Endothelial cell of umbilical vein (primary cell): ENCODE measurements around the gene DENND1A. TPM values are rescaled to one million over a fixed set of nuclear protein-coding genes. Genes with fewer than 3 reads are reported as not detected.

Source experiments
- BruUV-seq: library from RNA; stranded (reverse); fragments of 400-500 nt; replicated peaks from 2 replicates; lab custom pipeline; 2021; lab: Mats Ljungman, UMichigan
- CTCF ChIA-PET: fragments of 300-600, 350-600 bp; sonication (Branson Sonifier 250); formaldehyde crosslinking; loops from one replicate; lab custom pipeline; 2021; ENCODE audit warnings: antibody characterized with exemption, inconsistent platforms; lab: Charles Lee
- POLR2A ChIA-PET: fragments of 300-600, 350-600 bp; sonication (Branson Sonifier 250); formaldehyde crosslinking; loops from one replicate; lab custom pipeline; 2021; ENCODE audit warnings: antibody characterized with exemption, inconsistent platforms; lab: Charles Lee
- DNase-seq: peaks from one replicate; pipeline ENCODE4 v3.0.0-alpha.2; 2011; ENCODE audit warnings: low read depth, low spot score
- FAIRE-seq: peaks from 2 replicates; lab custom pipeline; 2011; peaks lifted over from hg19 to GRCh38; lab: Jason Lieb, UNC
- H2AFZ ChIP-seq: 2 replicates; pipeline ENCODE4 v1.6.0; 2012; ENCODE audit warnings: low read depth, low read length, control low read depth, inconsistent platforms
- H3K27ac ChIP-seq: 2 replicates; pipeline ENCODE4 v1.5.1; 2011; ENCODE audit warnings: low read depth, mild to moderate bottlenecking, control low read depth, low read length, moderate library complexity; ENCODE audit not compliant: insufficient read depth
- H3K27me3 ChIP-seq, 2 experiments: 2 replicates each; pipeline versions ENCODE4 v1.6.0 to v1.6.1; 2011; ENCODE audit warnings: low read length in 2 of 2, mixed read lengths in 1 of 2; ENCODE audit not compliant: control insufficient read depth in 2 of 2, insufficient read depth in 2 of 2
- H3K36me3 ChIP-seq, 2 experiments: 2 replicates in 1 of 2; 3 replicates in 1 of 2; pipeline ENCODE4 v1.5.1; 2011; ENCODE audit warnings: low read length in 2 of 2, mild to moderate bottlenecking in 1 of 2, moderate library complexity in 1 of 2; ENCODE audit not compliant: control insufficient read depth in 2 of 2, insufficient read depth in 2 of 2; ENCODE audit errors: extremely low read depth in 1 of 2
- H3K4me1 ChIP-seq: 3 replicates; pipeline ENCODE4 v1.5.1; 2011; ENCODE audit warnings: mild to moderate bottlenecking, low read length; ENCODE audit not compliant: control insufficient read depth, insufficient read depth; ENCODE audit errors: extremely low read depth
- H3K4me2 ChIP-seq: 2 replicates; pipeline ENCODE4 v1.6.1; 2011; ENCODE audit warnings: low read length, control low read depth, mixed read lengths; ENCODE audit not compliant: insufficient read depth
- H3K4me3 ChIP-seq, 3 experiments: fragments of 200-600 bp in 1 of 3; sonication (generic), shearing (Covaris generic) in 1 of 3; replicated peaks in 1 of 3; 2 replicates each; pipeline ENCODE4 v1.5.1; 2011 to 2016; ENCODE audit warnings: control low read depth in 3 of 3, low read length in 3 of 3, mild to moderate bottlenecking in 2 of 3, inconsistent platforms in 1 of 3, low read depth in 1 of 3, moderate library complexity in 1 of 3; ENCODE audit not compliant: insufficient read depth in 1 of 3
- H3K79me2 ChIP-seq: 2 replicates; pipeline ENCODE4 v1.6.0; 2012; ENCODE audit warnings: low read length, inconsistent platforms; ENCODE audit not compliant: control insufficient read depth, insufficient read depth
- H3K9ac ChIP-seq: replicated peaks from 2 replicates; pipeline ENCODE3; 2011; ENCODE audit warnings: low read length, control low read depth; ENCODE audit not compliant: insufficient read depth; ENCODE audit errors: extremely low read depth
- H3K9me1 ChIP-seq: replicated peaks from 3 replicates; pipeline ENCODE4 v1.6.0; 2011; ENCODE audit warnings: mild to moderate bottlenecking, low read length; ENCODE audit not compliant: control insufficient read depth, insufficient read depth; ENCODE audit errors: extremely low read depth
- H3K9me3 ChIP-seq: replicated peaks from 2 replicates; pipeline ENCODE4 v1.5.1; 2012; ENCODE audit warnings: low read length, inconsistent platforms; ENCODE audit not compliant: control insufficient read depth, insufficient read depth
- H4K20me1 ChIP-seq: replicated peaks from 2 replicates; pipeline ENCODE3; 2011; ENCODE audit warnings: mild to moderate bottlenecking, low read length; ENCODE audit not compliant: control insufficient read depth, insufficient read depth; ENCODE audit errors: extremely low read depth
- FOS ChIP-seq: IDR thresholded peaks from 2 replicates; pipeline ENCODE4 v1.6.1; 2011; ENCODE audit warnings: mild to moderate bottlenecking, low read length, moderate library complexity, borderline replicate concordance; ENCODE audit not compliant: insufficient read depth
- GATA2 ChIP-seq: IDR thresholded peaks from 2 replicates; pipeline ENCODE4 v1.7.0; 2011; ENCODE audit warnings: low read depth, mild to moderate bottlenecking, moderate library complexity, mixed read lengths, low read length; ENCODE audit not compliant: insufficient read length, insufficient read depth
- JUN ChIP-seq: IDR thresholded peaks from 2 replicates; pipeline ENCODE4 v1.6.1; 2011; ENCODE audit warnings: borderline replicate concordance, low read depth; ENCODE audit not compliant: insufficient read length, insufficient read depth
- MAX ChIP-seq: IDR thresholded peaks from 2 replicates; pipeline ENCODE4 v1.6.1; 2011; ENCODE audit not compliant: insufficient read depth, insufficient read length
- MYC ChIP-seq: IDR thresholded peaks from one replicate; pipeline ENCODE4 v1.6.1; 2011; ENCODE audit warnings: mild to moderate bottlenecking, low read depth, low read length
- POLR2AphosphoS5 ChIP-seq: IDR thresholded peaks from 2 replicates; pipeline ENCODE4 v1.6.1; 2012; ENCODE audit warnings: low read depth, mild to moderate bottlenecking, control low read depth, low read length, moderate library complexity; ENCODE audit not compliant: insufficient read depth
- dilution Hi-C: fragments of 300-500 bp; cut with MboI; formaldehyde crosslinking; loops from one replicate; pipeline ENCODE4 v1.15.0; 2019; ENCODE audit warnings: low sequenced_read_pairs; ENCODE audit not compliant: extremely low pct_ligation_motif_present
- intact Hi-C: fragments of 100-400 bp; cut with micrococcal nuclease; formaldehyde crosslinking; loops from one replicate; pipeline ENCODE4 v1.10.0; 2022
- polyA plus RNA-seq, 4 experiments: library from polyadenylated mRNA; depleted of rRNA in 3 of 4; stranded (reverse) in 3 of 4; unstranded in 1 of 4; fragments of >200 nt; gene quantifications; 2 replicates each; pipeline versions ENCODE4 v1.2.1 to v1.2.3, GENCODE V29; 2011 to 2012; ENCODE audit warnings: missing spikeins in 1 of 4
- total RNA-seq: library from RNA; stranded (reverse); gene quantifications from 2 replicates; pipeline ENCODE4 v1.2.3, GENCODE V29; 2021
- TF ChIP-seq, protein P1 (sequence below), 2 donors: IDR thresholded peaks; 1 replicate in 1 of 2; 2 replicates in 1 of 2; pipeline ENCODE4 v1.5.1; 2011; ENCODE audit warnings: low read length in 2 of 2, mild to moderate bottlenecking in 2 of 2, moderate library complexity in 2 of 2, control low read depth in 1 of 2, inconsistent platforms in 1 of 2, low read depth in 1 of 2; ENCODE audit not compliant: insufficient read depth in 1 of 2; ENCODE audit errors: extremely low read depth in 1 of 2

Gene DENND1A
- total and polyA plus RNA-seq, 2 donors (not counting 3 experiments of a cell fraction or from before 2014, with no cell fraction given): 18.5 to 24.5 TPM

DNA sequence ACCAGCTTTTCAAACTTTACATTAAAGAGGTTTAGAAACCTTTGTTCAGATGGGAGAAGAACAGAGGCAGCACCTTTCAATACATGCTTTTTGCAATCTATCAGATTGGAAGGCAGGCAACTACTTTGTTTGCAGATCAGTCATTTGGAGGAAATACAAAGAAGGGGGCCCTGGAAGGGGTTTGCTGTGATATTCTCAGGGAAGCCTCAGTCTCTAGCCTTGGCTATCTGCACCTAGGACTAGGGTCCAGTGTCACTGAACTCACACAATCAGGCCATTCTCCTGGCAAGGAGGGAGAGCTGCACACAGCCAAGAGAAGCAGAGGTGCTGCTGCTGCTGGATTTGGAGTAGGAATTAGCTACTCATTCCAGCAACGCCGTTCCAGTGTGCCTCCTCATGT lies 494.5 kb downstream of the DENND1A start:
- no peak overlapping the region for H3K4me2 ChIP-seq
- H3K4me1 ChIP-seq: peaks cover 8% of the 10 kb centered on the region
- H4K20me1 ChIP-seq: no peaks in the 10 kb centered on the region
- H2AFZ ChIP-seq: no peak overlapping the region
- no peak overlapping the region for H3K4me3 ChIP-seq
- BruUV-seq: no TSS peak
- intact Hi-C loops: no loop called here
- ChIA-PET CTCF (interaction anchor here (1.1 to 1.4 kb wide), 2 partner anchors 12 to 24 kb away, joined by 3 read pairs; no protein-coding TSS in a partner anchor), POLR2A (no interaction called here)
- H3K27ac ChIP-seq: no peak overlapping the region
- H3K36me3 ChIP-seq: no peaks in the 10 kb centered on the region
- no peak overlapping the region for H3K9ac ChIP-seq
- H3K79me2 ChIP-seq: no peaks in the 10 kb centered on the region
- DNase-seq (no peak), FAIRE-seq (no peak)
- no peaks in the 10 kb centered on the region for H3K27me3 ChIP-seq
- no peaks in the 10 kb centered on the region for H3K9me3 ChIP-seq
- TF ChIP-seq JUN: no peak
- no peak for TF ChIP-seq MAX
- no peak for TF ChIP-seq GATA2
- no peak for TF ChIP-seq FOS
- H3K9me1 ChIP-seq: no peaks in the 10 kb centered on the region
- dilution Hi-C loops: no loop called here

DNA sequence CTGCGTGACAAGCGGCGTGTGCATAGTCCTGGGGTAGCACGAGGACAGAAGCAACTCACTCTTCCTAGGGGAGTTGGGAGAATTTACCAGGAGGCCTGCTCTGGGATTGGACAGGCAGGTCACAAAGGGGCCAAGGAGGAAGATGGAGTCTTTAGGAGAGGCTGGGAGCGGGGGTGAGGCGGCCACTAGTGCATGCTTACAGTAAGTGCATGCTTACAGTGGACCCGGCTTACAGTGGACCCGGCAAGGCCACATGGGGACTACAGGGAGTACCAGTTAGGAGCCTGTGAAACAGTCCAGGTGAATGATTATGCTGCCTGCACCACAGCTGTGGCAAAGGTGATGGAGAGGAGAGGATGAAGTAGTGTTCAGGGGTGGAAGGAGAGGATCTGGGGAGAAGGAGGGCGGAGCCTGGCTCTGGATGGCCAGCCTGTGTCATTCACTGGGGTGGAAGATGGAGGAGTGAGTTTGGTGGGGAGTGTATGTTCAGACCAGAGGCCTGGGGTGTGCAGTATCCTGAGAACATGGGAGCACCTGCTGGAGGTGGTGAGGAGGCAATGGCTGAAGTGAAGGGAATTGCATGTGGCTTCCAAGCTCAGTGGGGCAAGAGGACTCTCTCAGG lies 495.2 kb downstream of the DENND1A start:
- H3K79me2 ChIP-seq: no peaks in the 10 kb centered on the region
- H3K27ac ChIP-seq: no peak overlapping the region
- intact Hi-C loops (no loop called here), dilution Hi-C loops (no loop called here)
- no peaks in the 10 kb centered on the region for H3K36me3 ChIP-seq
- no peaks in the 10 kb centered on the region for H4K20me1 ChIP-seq
- no peaks in the 10 kb centered on the region for H3K9me1 ChIP-seq
- H3K4me1 ChIP-seq: peaks cover 8% of the 10 kb centered on the region
- no peak overlapping the region for H3K9ac ChIP-seq
- no peak overlapping the region for H2AFZ ChIP-seq
- ChIA-PET POLR2A (no interaction called here), CTCF (interaction anchor here (1.4 kb wide), 1 partner anchor 11 kb away, joined by 3 read pairs; no protein-coding TSS in a partner anchor)
- no peaks in the 10 kb centered on the region for H3K9me3 ChIP-seq
- no peak for TF ChIP-seq GATA2
- no peak for TF ChIP-seq POLR2AphosphoS5
- no peak for TF ChIP-seq FOS
- TF ChIP-seq, protein P1, sequence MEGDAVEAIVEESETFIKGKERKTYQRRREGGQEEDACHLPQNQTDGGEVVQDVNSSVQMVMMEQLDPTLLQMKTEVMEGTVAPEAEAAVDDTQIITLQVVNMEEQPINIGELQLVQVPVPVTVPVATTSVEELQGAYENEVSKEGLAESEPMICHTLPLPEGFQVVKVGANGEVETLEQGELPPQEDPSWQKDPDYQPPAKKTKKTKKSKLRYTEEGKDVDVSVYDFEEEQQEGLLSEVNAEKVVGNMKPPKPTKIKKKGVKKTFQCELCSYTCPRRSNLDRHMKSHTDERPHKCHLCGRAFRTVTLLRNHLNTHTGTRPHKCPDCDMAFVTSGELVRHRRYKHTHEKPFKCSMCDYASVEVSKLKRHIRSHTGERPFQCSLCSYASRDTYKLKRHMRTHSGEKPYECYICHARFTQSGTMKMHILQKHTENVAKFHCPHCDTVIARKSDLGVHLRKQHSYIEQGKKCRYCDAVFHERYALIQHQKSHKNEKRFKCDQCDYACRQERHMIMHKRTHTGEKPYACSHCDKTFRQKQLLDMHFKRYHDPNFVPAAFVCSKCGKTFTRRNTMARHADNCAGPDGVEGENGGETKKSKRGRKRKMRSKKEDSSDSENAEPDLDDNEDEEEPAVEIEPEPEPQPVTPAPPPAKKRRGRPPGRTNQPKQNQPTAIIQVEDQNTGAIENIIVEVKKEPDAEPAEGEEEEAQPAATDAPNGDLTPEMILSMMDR (IDR thresholded peaks at IDR 0.05; ENCODE audit: extremely low read depth in 1 of 2, insufficient read depth in 1 of 2, low read depth in 1 of 2, low read length in 2 of 2): peak in 1 of 2 donors; percentile 3
- TF ChIP-seq JUN: no peak
- no peak for TF ChIP-seq MYC
- H3K27me3 ChIP-seq: no peaks in the 10 kb centered on the region
- no peak overlapping the region for H3K4me2 ChIP-seq
- FAIRE-seq: no peak
- no peak for DNase-seq
- no peak overlapping the region for H3K4me3 ChIP-seq
- BruUV-seq: no TSS peak
